Measurements from ENCODE around the gene GABRR2.

The GABRR2 gene

GRCh38 chr6:89315249-89315885, at the start of gene GABRR2:
TSS of gene GABRR2 (minus strand) at chr6:89315299. CDS start at chr6:89315165, 134 bp downstream.
- ATAC-seq (no peak), DNase-seq (no peak)

GRCh38 chr6:89364586-89364985, 49.5 kb upstream of the GABRR2 start:
- DNase-seq = no peak
- ATAC-seq = no peak

- DNase-seq = no peak
- no peak for ATAC-seq
Observed at GRCh38 chr6:89361171-89361570, 46.1 kb upstream of the GABRR2 start.

- DNase-seq = no peak
- peak; percentile 77 for ATAC-seq
Observed at GRCh38 chr6:89360415-89360999, 45.4 kb upstream of the GABRR2 start.

- ATAC-seq = no peak
- no peak for DNase-seq
Observed at GRCh38 chr6:89359561-89359960, 44.5 kb upstream of the GABRR2 start.

- no peak for ATAC-seq
- DNase-seq = no peak
Observed at GRCh38 chr6:89357390-89357789, 42.3 kb upstream of the GABRR2 start.

- ATAC-seq = no peak
- DNase-seq = no peak
Observed at GRCh38 chr6:89356642-89357170, 41.6 kb upstream of the GABRR2 start.

- ATAC-seq = no peak
- no peak for DNase-seq
Observed at GRCh38 chr6:89355511-89356194, 40.6 kb upstream of the GABRR2 start.

- no peak for DNase-seq
- ATAC-seq = no peak
Observed at GRCh38 chr6:89353702-89354392, 38.7 kb upstream of the GABRR2 start.

- DNase-seq (no peak), ATAC-seq (no peak)
Observed at GRCh38 chr6:89353118-89353556, 38.0 kb upstream of the GABRR2 start.

GRCh38 chr6:89352278-89353117, 37.4 kb upstream of the GABRR2 start, which contains the start of gene UBE2J1:
TSS of gene UBE2J1 (minus strand) at chr6:89352722. CDS start at chr6:89352569, 153 bp downstream.
- ATAC-seq = peak; percentile 90
- peak; percentile 85 for DNase-seq

- DNase-seq (no peak), ATAC-seq (no peak)
Observed at GRCh38 chr6:89351671-89352277, 36.7 kb upstream of the GABRR2 start.

GRCh38 chr6:89350281-89350966, 35.3 kb upstream of the GABRR2 start:
- no peak for DNase-seq
- no peak for ATAC-seq

- DNase-seq (no peak), ATAC-seq (no peak)
Observed at GRCh38 chr6:89348372-89348771, 33.3 kb upstream of the GABRR2 start.

- DNase-seq (no peak), ATAC-seq (no peak)
Observed at GRCh38 chr6:89347825-89348224, 32.7 kb upstream of the GABRR2 start.

- ATAC-seq (no peak), DNase-seq (no peak)
Observed at GRCh38 chr6:89346433-89346832, 31.3 kb upstream of the GABRR2 start.

GRCh38 chr6:89339565-89339964, 24.5 kb upstream of the GABRR2 start:
- ATAC-seq (no peak), DNase-seq (no peak)

GRCh38 chr6:89335164-89335563, 20.1 kb upstream of the GABRR2 start:
- DNase-seq = no peak
- ATAC-seq = no peak

- DNase-seq (no peak), ATAC-seq (no peak)
Observed at GRCh38 chr6:89330910-89331309, 15.8 kb upstream of the GABRR2 start.

- no peak for DNase-seq
- ATAC-seq = no peak
Observed at GRCh38 chr6:89328976-89329375, 13.9 kb upstream of the GABRR2 start.

- ATAC-seq (no peak), DNase-seq (no peak)
Observed at GRCh38 chr6:89324304-89324703, 9.2 kb upstream of the GABRR2 start.

All from stimulated activated naive CD8-positive, alpha-beta T cell treated with anti-CD3 and anti-CD28 coated beads, Interleukin-15, Interleukin-2, amounts not matched to agents 100 U/mL and 50 U/mL, for 24 hours (primary cell).